ENCODE results near the gene NDST1.

GRCh38 chr5:150531686-150532085 lies 23.8 kb downstream of the NDST1 start:
- TF ChIP-seq CTCF (IDR thresholded peaks at IDR 0.05; ENCODE audit: low read depth, low read length, poor library complexity, severe bottlenecking) (no peak), EZH2phosphoT487 (IDR thresholded peaks at IDR 0.05; ENCODE audit: borderline replicate concordance, low read length) (no peak)
